Activated effector memory CD4-positive, alpha-beta T cell treated with Interleukin-2 at 50 U/mL for 16 hours (primary cell): ENCODE results near the gene BCL2A1.
"Not testable (repeated sequence)": the region's sequence is repeated elsewhere in the genome, so short reads cannot be mapped to it uniquely, and the experiment has no call there.

Source experiments
- DNase-seq: peaks from one replicate; pipeline ENCODE4 v3.0.0-alpha.2; 2020

BCL2A1 gene

DNA sequence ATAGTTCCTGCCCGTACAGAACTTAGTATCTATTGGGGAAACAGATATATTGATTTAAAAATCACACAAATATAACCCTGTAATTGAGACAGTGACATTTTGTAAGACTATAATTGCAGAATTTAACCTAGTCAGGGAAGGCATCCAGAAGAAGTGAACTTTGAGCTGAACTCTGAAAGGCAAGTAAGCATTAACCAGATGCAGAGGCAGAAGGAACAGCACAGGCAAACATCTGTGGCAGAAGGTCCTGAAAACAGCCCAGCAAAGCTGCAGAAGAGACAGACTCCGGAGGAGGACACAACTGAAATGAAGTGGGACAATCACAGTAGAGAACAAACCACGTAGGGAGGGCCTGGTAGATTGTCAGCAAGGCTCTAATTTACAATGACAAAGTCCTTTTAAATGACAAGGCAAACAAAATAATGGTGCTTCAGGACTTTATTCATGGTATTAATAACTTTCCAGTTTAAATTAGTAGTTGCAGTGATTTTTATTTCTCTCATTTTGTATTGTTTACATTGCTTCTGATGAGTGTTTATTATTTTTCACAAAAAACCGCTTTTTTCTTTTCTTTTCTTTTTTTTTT, 14.5 kb downstream of the BCL2A1 start:
- DNase-seq, result no peak

DNA sequence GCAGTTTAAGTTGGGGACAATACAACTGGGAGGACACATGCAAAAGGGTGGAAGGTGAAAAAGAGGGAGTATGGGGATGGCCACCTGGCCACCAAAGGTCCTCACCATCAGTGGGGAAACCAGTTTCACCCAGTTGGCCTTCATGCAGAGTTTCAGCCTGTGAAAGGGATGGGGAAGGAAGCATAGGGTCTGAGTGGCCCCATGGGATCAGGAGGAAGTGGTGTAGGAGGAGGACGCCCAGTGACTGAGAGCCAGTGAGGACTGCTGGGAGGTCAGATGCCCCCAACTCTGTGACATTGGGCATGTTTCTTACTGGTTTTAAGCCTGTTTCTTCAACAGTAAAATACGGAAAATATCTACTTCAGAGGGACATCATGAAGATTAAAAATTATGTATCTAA, 16.3 kb downstream of the BCL2A1 start:
- DNase-seq, result no peak

DNA sequence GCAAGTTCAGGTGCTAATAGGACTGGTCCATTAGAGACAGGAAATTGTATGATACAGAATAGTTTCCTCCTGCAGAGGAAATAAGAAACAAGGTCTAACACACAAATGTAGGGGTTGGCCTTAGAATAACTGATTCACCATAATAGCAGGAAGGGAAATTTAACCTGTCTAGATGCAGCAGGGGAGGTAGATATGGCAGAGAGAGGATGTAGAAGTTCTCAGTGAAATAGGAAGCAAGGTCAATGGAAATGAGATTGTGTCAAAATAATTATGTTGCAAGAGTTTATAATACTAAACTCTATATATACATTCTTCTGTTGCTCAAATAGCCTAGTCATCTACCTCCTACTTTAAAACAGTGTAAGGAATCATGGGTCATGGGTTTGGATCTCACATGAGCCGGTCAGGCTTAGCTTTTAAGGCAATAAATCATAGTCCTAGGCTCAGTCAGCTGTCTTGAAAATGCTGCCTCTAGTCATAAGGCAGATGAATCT, 17.0 kb downstream of the BCL2A1 start:
- DNase-seq, result no peak

DNA sequence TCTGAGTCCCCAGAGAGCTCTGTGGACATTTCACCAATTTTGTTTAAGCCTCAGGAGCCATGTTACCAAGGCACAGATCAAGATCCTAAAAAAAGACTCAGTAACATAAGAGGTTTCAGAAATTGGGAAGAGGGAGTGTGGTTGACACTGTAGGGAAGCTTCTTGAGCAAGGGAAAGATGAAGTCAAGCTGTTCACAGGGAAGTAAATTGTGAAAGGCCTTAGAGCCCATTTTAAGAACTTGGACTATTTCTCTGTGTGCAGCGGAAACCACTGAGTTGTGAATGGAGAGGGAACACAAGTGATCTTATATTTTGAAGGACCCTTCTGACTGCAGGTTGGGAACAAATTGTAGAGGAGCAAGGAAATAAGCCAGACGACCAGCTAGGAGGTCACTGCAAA, 18.7 kb downstream of the BCL2A1 start:
- no peak for DNase-seq

DNA sequence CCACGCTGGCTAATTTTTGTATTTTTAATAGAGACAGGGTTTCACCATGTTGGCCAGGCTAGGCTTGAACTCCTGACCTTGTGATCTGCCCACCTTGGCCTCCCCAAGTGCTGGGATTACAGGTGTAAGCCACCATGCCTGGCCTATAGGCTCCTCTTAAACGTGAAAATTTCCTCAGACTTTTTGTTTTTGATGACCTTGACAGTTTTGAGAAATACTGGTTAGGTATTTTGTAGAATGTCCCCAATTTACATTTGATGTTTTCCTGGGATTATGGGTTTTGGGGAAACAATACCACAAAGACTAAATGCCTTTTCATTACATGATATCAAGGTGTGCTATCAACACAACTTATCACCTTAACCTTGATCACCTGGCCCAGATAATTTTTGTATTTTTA, 20.7 kb downstream of the BCL2A1 start:
- no peak for DNase-seq

DNA sequence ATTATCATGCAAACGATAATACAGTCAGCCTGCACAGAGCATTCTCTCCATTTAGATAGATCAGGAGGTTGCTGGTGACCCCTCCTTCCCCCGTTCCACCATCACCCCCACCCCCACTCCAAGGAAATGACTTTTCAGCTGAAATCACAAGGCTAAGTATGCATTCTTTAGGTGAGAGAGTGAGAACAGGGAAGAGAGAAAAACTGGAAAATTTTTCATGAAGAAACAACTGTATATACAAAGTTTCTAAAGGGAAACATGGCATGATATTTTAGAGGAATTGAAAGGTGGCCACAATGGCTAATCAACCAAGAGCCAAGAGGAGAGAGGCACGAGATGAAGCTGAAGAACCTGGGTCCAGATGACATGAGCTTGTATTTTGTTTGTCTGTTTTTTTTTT, 22.2 kb downstream of the BCL2A1 start:
- DNase-seq, result no peak

DNA sequence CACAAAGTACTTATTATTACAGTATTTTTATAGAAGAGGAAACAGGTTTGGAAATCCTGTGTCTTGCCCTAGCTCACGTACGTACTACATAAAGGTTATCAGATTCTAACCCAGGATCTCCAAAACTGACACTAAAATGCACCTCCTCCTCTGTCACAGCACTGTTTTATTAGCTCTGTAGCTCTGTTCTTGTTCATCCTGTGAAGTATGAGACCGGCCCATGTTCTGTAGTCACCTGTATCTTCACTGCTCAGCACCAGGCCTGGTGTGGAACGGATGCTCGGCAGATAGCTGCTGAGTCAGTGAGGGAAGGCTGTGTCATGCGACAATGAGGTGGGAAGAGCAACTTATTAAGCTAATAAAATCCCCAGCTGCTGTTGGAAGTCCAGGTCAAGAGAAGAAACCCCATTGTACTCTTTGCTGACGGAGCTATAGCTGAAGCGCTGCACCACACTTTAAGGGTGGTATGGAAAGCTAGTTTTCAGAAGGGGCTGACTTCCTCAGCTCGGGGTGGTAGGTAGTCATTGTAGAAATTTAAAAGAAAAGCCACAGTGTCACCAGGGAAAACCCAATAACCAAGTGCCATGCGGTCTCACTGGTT, 22.8 kb downstream of the BCL2A1 start:
- DNase-seq, result no peak

DNA sequence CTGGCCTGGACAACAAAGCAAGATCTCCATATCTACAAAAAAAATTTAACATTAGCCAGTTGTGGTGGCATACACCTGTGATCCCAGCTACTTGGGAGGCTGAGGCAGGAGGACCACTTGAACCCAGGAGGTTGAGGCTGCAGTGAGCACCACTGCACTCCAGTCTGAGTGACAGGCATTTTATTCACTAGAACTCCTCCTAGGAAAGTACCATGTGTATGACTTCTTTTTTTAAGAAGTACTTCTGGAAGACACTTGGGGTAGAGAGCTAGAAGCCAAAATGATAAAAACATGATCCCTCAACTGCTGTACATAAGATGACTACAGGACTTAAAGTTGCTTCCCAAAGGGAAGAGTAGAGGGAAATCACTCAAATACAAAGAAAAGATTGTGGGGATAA, 24.0 kb downstream of the BCL2A1 start:
- no peak for DNase-seq

DNA sequence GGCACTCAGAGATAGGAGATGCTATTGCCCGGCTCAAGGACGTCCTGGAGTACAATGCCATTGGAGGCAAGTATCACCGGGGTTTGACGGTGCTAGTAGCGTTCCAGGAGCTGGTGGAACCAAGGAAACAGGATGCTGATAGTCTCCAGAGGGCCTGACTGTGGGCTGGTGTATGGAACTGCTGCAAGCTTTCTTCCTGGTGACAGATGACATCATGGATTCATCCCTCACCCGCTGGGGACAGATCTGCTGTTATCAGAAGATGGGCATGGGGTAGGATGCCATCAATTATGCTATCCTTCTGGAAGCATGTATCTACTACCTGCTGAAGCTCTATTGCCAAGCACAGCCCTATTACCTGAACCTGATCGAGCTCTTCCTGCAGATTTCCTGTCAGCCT, 26.4 kb downstream of the BCL2A1 start:
- DNase-seq, result no peak

DNA sequence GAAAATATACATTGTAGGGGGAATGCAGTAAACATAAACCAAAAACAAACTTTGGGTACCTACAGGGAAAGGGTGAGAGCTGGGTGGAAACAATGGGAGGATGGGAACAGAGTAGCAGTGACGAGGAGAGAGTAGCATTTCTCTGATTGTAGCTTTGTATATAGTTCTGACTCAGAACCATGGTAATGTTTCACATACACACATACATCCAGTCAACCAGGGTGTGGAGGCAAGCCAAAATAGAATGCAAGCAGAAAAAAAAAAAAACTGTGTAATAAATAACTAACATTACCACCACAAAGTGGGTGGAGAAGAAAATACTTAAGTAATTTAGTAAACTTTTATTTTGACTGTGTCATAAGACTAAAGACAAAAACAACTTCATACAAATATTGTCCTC, 27.2 kb downstream of the BCL2A1 start:
- no peak for DNase-seq

DNA sequence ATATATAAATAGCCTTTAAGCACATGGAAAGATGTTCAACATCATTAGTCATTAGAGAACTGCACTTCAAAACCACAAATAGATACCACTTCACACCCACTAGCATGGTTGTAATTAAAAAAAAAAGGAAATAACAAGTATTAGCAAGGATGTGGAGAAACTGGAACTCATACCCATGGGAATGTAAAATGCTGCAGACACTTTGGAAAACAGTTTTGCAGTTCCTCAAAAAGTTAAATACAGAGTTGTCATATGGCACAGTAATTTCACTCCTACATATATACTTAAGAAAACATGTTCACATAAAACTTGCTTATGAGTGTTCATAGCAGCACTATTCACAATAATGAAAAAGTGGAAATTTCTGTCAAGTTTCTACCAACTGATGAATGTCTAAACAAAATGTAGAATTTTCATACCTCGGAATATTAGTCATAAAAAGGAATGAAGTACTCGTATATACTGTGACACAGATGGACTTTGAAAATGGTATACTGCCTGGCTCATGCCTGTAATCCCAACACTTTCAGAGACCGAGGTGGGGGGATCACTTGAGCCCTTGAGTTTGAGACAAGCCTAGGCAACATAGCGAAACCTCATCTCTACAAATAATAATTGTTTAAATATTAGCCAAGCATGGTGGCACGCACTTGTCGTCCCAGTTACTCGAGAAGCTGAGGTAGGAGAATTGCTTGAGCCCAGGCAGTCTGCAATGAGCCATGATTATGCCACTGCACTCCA, 28.1 kb downstream of the BCL2A1 start:
- DNase-seq, result no peak

DNA sequence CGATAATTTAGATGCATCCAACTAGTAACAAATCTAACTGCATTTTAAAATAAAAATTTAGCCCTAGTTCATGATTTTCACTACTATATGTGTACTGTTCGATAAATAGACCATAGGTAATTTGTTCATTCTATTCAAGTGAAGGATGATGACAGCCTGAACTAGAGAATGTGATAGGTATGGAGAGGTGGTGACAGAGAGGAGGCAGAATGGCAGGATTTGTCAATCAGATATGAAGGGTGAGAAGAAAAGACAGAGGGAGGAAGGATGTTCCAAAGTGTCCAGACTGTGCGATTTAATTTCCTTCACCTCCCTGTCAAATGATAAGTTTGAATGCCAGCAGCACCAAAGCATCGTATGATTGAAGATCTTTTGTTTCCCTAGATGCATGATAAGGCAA, 31.6 kb downstream of the BCL2A1 start:
- DNase-seq, result no peak

DNA sequence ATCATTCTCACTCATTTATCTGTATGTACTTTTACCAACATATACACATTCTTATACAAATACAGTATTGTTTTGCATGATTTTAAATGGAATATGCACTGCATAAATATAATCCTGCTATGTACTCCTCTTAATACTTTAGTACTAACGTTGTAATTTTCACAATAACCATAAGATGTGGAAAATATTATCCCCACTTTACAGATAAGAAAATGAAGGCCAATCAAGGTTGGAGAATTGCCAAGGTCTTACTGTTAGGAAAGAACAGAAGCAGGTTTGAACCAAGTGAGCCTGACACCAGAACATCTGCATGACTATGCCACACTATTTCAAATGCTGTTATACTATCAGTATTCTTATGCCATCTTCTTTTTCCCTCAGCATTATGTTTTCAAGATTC, 32.9 kb downstream of the BCL2A1 start:
- no peak for DNase-seq

DNA sequence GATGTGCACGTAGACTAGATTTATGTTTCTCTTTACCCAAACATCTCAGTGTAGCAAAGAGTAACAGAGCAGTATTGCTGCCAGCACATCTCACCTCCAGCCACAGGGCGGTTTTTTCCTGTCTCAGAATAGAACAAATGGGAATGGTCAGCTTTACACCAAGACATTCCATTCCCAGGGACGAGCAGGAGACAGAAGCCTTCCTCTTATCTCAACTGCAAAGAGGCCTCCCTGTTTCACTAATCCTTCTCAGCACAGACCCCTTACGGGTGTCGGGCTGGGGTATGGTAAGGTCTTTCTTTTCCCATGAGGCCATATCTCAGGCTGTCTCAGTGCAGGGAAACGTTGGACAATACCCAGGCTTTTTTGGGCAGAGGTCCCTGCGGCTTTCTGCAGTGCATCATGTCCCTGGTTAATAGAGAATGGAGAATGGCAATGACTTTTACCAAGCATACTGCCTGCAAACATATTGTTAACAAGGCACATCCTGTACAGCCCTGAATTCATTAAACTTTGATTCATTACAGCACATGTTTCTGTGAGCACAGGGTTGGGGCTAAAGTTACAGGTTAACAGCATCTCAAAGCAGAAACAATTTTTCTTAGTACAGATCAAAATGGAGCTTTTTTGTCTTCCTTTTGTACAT, 35.3 kb downstream of the BCL2A1 start:
- DNase-seq, result not testable (repeated sequence)

DNA sequence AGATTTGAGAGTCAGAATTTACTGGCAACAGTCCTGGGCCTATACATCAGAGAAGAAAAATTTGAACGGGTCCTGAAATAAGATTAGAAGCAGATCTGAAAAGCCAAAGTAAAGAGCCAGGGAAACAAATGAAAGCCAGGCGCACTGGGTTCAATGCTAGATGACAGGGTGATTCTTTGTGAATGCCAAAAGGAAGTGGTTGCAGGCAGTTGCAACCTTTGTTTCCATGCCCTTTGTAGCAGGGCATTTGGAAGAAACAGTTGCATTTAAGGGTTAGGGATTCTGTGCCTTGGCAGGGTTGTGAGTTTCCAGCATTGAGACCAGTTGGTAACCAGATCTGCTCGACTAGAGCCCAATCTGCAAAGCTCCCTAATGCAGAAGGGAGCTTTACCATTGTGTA, 37.8 kb downstream of the BCL2A1 start:
- no peak for DNase-seq

DNA sequence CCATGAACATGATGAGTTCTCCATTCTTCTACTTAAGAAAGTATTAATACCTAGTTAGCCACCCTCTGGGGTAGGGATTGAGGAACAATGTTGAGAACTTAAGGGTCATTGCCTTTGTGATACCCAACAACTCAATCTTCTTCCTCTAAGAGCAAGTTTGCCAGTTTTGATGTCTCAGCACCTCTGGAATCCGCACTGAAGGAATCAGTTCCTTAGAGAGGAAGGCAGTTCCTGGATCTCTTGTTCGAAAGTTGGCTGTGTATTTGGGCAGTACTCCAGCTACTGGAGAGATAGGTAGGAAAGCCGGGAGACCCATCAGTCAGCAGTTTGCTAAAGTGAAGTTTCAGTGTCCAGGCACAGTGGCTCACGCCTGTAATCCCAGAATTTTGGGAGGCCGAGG, 38.5 kb downstream of the BCL2A1 start:
- DNase-seq, result no peak

DNA sequence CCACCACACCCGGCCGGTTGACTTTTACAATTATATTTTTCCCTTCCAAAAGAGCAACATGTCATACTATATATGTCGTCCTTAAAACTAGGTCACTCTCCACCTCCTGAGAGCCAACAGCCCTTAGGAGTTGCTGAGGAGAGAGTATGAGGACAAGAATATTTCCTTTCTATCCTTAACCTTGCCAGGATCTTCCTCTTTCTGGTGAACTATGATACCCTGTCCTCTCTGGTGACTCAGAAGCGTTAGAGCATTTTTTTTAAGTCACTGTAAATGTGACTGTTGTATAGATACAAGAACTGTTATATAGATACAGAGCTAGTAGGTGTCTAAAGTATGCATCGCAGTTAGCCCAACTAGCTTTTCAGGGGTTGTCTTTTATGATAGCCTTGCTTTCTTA, 40.5 kb downstream of the BCL2A1 start:
- DNase-seq, result no peak

DNA sequence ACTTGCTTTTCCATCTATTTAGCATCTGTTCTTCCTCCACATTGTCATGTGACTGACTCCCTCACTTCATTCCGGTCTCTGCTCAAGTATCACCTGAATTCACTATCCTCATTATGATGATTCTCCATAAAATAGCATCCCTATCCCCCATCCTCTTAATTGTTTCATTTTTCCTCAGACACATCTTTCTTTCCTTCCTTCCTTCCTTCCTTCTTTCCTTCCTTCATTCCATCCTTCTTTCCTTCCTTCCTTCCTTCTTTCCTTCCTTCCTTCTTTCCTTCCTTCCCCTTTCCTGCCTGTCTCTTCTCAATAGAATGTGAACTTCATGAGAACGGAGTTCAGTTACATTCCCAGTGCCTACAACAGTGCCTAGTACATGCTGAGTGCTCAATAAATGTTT, 41.6 kb downstream of the BCL2A1 start:
- DNase-seq, result no peak

DNA sequence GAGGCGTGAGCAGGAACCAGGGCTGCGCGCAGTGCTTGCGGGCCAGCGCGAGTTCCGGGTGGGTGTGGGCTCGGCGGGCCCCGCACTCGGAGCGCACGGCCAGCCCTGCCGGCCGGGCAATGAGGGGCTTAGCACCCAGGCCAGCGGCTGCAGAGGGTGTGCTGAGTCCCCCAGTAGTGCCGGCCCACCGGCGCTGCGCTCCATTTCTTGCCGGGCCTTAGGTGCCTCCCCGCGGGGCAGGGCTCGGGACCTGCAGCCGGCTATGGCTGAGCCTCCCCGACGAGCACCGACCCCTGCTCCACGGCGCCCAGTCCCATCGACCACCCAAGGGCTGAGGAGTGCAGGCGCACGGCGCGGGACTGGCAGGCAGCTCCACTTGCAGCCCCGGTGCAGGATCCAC, 44.9 kb downstream of the BCL2A1 start:
- not testable (repeated sequence) for DNase-seq

DNA sequence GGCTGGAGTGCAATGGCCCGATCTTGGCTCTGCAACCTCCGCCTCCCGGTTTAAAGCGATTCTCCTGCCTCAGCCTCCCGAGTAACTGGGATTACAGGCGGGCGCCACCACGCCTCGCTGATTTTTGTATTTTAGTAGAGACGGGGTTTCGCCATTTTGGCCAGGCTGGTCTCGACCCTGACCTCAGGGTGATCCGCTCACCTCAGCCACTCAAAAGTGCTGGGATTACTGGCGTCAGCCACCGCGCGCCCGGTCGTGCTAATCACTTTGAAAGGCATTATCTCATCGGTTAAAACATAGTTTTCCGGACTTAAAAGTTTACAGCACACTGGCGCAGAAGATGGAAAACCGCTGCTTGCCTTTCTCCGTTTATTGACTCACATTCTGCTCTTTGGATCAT, 46.6 kb downstream of the BCL2A1 start:
- no peak for DNase-seq

DNA sequence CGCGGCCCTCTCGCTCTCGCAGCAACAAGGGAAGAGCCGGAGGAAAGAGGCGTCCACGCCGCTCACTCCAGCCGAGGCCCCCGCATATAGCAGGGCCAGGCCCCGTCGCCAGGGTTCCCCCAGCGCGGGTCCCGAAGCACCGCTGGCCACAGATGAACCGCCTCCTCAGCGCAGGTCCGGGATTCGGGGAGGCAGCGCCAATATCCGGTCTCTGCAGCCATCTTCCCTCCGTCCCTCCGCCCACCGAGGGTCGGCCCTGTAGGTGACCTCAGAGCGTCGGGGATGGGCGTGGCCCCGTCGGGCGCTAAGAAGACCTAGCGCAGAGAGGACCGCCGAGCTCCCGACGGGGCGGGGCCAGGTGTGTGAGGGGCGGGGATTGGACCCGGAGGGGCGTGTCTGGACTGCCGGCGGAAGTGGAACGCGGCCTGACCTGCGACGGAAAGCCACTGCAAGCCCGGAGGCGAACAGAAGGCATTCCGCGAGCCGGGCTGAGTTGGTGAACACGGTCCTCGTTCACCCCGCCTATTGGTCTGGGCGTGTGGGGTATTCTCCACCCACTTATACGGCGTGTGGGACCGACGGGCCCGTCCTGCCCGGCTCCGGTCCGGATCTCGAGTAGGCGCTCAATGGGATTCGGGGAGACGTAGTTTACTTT, 47.4 kb downstream of the BCL2A1 start:
- peak; percentile 99 for DNase-seq

DNA sequence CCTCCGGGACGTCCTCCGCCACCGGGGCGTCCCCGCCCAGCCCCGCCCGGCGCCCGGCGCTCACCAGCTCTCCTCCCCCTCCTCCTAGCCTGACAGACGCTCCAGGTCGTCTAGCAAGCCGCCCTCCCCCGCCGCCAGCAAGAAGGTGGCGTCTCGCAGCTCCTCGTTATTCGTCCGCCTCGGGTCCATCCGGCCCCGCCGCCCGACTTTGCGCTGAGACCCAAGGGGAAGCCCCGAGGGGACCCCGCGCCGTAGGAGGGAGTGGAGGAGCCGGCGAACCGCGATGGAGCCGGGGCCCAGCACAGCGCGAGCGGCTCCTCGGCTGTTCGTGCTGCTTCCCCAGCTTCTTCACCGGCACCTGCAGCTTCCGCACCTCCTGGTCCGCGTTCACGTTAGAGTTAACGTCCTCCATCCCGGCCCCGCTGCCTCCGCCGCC, 47.9 kb downstream of the BCL2A1 start:
- peak; percentile 53 for DNase-seq

DNA sequence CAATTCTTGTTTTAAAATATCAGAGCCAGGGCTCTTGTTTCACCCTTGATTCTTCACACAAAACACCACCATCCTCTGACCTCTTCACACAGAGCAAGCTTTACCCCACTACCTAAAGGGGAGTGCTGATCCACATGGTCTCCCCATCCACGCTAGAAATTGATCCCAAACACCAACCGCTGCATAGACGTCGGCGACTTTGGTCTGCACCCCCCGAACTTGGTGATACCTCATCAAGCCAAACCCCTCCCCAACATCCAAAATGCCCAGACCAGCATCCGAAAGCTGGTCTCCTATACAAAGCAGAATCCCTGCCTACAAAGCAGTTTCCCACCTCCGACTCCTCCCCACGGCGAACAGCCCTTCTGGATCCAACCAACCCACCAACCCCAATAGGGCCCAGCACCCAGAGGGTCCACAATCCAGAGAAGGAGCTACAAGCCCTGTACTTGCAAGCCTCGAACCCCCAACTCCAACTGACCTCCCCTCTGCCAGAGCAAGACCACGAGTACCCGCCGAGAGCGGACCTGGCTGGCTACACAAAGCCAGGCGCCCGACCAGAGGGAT, 48.4 kb downstream of the BCL2A1 start:
- no peak for DNase-seq
